GM23338 (cell line): ENCODE data around the gene ENDOV. TPM values are rescaled to one million over a fixed set of nuclear protein-coding genes. Genes with fewer than 3 reads are reported as not detected.
A peak's percentile ranks its signal among the peaks of the same experiment; 100 is the strongest.

Experiments used
- ATAC-seq: fragments of 200-7000 bp; cut with Tn5 transposase; 3 replicates; pipeline ENCODE4 v1.9.1; 2020
- DNase-seq: peaks from one replicate; pipeline ENCODE4 v3.0.0-alpha.2; 2015; ENCODE audit warnings: low spot score
- H2AFZ ChIP-seq: fragments of 200-600 bp; sonication (generic); 2 replicates; pipeline ENCODE4 v1.8.0; 2016; ENCODE audit warnings: antibody characterized with exemption, mild to moderate bottlenecking, moderate library complexity
- H3F3A ChIP-seq: fragments of 200-600 bp; sonication (generic); replicated peaks from 2 replicates; pipeline ENCODE4 v1.8.0; 2017; ENCODE audit warnings: antibody characterized with exemption, mixed run types, low read depth
- H3K27ac ChIP-seq: fragments of 200-600 bp; sonication (generic); 2 replicates; pipeline ENCODE4 v1.6.1; 2016; ENCODE audit warnings: low read depth
- H3K27me3 ChIP-seq: fragments of 200-600 bp; sonication (generic); 2 replicates; pipeline ENCODE4 v1.8.0; 2016; ENCODE audit warnings: mild to moderate bottlenecking, mixed run types, moderate library complexity; ENCODE audit not compliant: insufficient read depth
- H3K36me3 ChIP-seq: fragments of 200-600 bp; sonication (generic); 2 replicates; pipeline ENCODE4 v1.8.0; 2016; ENCODE audit warnings: mild to moderate bottlenecking; ENCODE audit not compliant: insufficient read depth
- H3K4me1 ChIP-seq: fragments of 200-600 bp; sonication (generic); 2 replicates; pipeline ENCODE4 v1.8.0; 2016; ENCODE audit warnings: mild to moderate bottlenecking, moderate library complexity; ENCODE audit not compliant: insufficient read depth
- H3K4me2 ChIP-seq: fragments of 200-600 bp; sonication (generic); 2 replicates; pipeline ENCODE4 v1.7.1; 2017; ENCODE audit warnings: mixed run types
- H3K4me3 ChIP-seq: fragments of 200-600 bp; sonication (generic); 2 replicates; pipeline ENCODE4 v1.6.1; 2016; ENCODE audit warnings: mixed run types
- H3K79me2 ChIP-seq: fragments of 200-600 bp; sonication (generic); replicated peaks from 2 replicates; pipeline ENCODE4 v1.8.0; 2017; ENCODE audit warnings: mild to moderate bottlenecking; ENCODE audit not compliant: insufficient read depth
- H3K9me2 ChIP-seq: fragments of 200-600 bp; sonication (generic); 2 replicates; pipeline ENCODE4 v1.8.0; 2017; ENCODE audit not compliant: insufficient read depth
- H4K20me1 ChIP-seq: fragments of 200-600 bp; sonication (generic); replicated peaks from 2 replicates; pipeline ENCODE4 v1.8.0; 2017; ENCODE audit warnings: mild to moderate bottlenecking; ENCODE audit not compliant: insufficient read depth
- H3K27ac Mint-ChIP-seq: 2 replicates; pipeline ENCODE4 v1.8.0; 2020; ENCODE audit warnings: inconsistent platforms, mild to moderate bottlenecking, moderate library complexity, mixed read lengths
- H3K27me3 Mint-ChIP-seq: 3 replicates; pipeline ENCODE4 v1.8.0; 2022; ENCODE audit warnings: low read depth, mild to moderate bottlenecking, moderate library complexity, mixed read lengths, inconsistent platforms; ENCODE audit not compliant: insufficient read depth, poor library complexity
- H3K36me3 Mint-ChIP-seq: 3 replicates; pipeline ENCODE4 v1.8.0; 2021; ENCODE audit warnings: low read depth, mild to moderate bottlenecking, inconsistent platforms, moderate library complexity, mixed read lengths
- H3K4me1 Mint-ChIP-seq: 3 replicates; pipeline ENCODE4 v1.8.0; 2020; ENCODE audit warnings: mild to moderate bottlenecking, inconsistent platforms, mixed read lengths
- H3K4me3 Mint-ChIP-seq: 3 replicates; pipeline ENCODE4 v1.8.0; 2021; ENCODE audit warnings: moderate library complexity, mild to moderate bottlenecking, inconsistent platforms, mixed read lengths
- H3K9me3 Mint-ChIP-seq: 3 replicates; pipeline ENCODE4 v1.8.0; 2020; ENCODE audit warnings: moderate library complexity, mild to moderate bottlenecking, inconsistent platforms, mixed read lengths
- CREB1 ChIP-seq: fragments of 250-450 bp; sonication (Bioruptor Pico); IDR thresholded peaks from 2 replicates; pipeline ENCODE4 v1.5.0; 2020; ENCODE audit warnings: low read depth, mild to moderate bottlenecking, moderate library complexity
- EZH2 ChIP-seq: fragments of 200-600 bp; sonication (generic); IDR thresholded peaks from one replicate; pipeline ENCODE4 v1.8.0; 2017; ENCODE audit warnings: antibody characterized with exemption, mild to moderate bottlenecking, low read depth; ENCODE audit not compliant: unreplicated experiment
- EZH2phosphoT487 ChIP-seq: fragments of 200-600 bp; sonication (generic); IDR thresholded peaks from one replicate; pipeline ENCODE4 v1.8.1; 2018; ENCODE audit warnings: antibody characterized with exemption; ENCODE audit not compliant: unreplicated experiment
- JUNB ChIP-seq: IDR thresholded peaks from one replicate; pipeline ENCODE4 v1.6.1; 2016; ENCODE audit warnings: antibody characterized with exemption; ENCODE audit not compliant: unreplicated experiment
- NANOG ChIP-seq: IDR thresholded peaks from 2 replicates; pipeline ENCODE4 v1.6.1; 2016; ENCODE audit warnings: antibody characterized with exemption, borderline replicate concordance
- POLR2AphosphoS5 ChIP-seq: IDR thresholded peaks from 2 replicates; pipeline ENCODE4 v1.6.1; 2016; ENCODE audit warnings: antibody characterized with exemption, low read depth
- STAT1 ChIP-seq: IDR thresholded peaks from one replicate; pipeline ENCODE4 v1.6.1; 2016; ENCODE audit warnings: antibody characterized with exemption; ENCODE audit not compliant: unreplicated experiment
- ZNF114 ChIP-seq: fragments of 250-450 bp; sonication (Bioruptor Pico); IDR thresholded peaks from 2 replicates; pipeline ENCODE4 v1.5.0; 2020; ENCODE audit warnings: mild to moderate bottlenecking, moderate library complexity
- ZNF331 ChIP-seq: fragments of 250-450 bp; sonication (Bioruptor Pico); IDR thresholded peaks from 2 replicates; pipeline ENCODE4 v1.5.0; 2020; ENCODE audit warnings: low read depth, mild to moderate bottlenecking, moderate library complexity
- polyA plus RNA-seq: library from polyadenylated mRNA; unstranded; fragments of >200 nt; fragmentation: Nextera tagmentation; extraction: Ambion mirVana; gene quantifications from 2 replicates; pipeline ENCODE4 v1.2.1, GENCODE V29; 2016
- total RNA-seq: library from RNA; depleted of rRNA; stranded (reverse); fragments of >200 nt; shearing (Covaris generic); gene quantifications from 2 replicates; pipeline ENCODE4 v1.2.3, GENCODE V29; 2014
- TF ChIP-seq, protein P1 (sequence below), 2 experiments: fragments of 200-600 bp in 1 of 2; sonication (generic) in 1 of 2; conservative IDR thresholded peaks; 2 replicates each; pipeline versions ENCODE4 v1.5.1 to v1.6.1; 2016 to 2017; ENCODE audit warnings: antibody characterized with exemption in 2 of 2, low read depth in 2 of 2, mild to moderate bottlenecking in 2 of 2, moderate library complexity in 1 of 2
- TF ChIP-seq, protein P2 (sequence below): IDR thresholded peaks from one replicate; pipeline ENCODE4 v1.6.1; 2018; ENCODE audit warnings: antibody characterized with exemption; ENCODE audit not compliant: unreplicated experiment
- TF ChIP-seq, protein P3 (sequence below): fragments of 250-450 bp; sonication (Bioruptor Pico); IDR thresholded peaks from 2 replicates; pipeline ENCODE4 v1.5.0; 2020; ENCODE audit warnings: mild to moderate bottlenecking, moderate library complexity
- TF ChIP-seq, protein P4 (sequence below): IDR thresholded peaks from 2 replicates; pipeline ENCODE4 v1.6.1; 2016; ENCODE audit warnings: antibody characterized with exemption

Gene ENDOV
- total and polyA plus RNA-seq, 2 experiments from 2014 or later = 11.5 to 16.1 TPM

DNA sequence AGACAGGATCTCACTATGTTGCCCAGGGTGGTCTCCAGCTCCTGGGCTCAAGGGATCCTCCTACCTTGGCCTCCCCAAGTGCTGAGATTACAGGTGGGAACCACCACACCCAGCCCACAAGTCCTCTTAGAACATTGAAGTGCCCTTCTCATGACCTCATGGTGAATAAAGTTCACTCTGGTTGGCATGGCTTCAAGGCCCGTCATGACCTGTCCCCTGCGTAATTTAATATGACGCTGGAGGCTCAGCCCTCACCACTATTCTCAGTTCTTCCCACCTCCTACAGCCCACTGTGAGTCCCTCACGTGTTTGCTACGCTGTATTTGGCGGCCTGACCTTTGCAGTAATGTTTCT lies 1.9 kb downstream of the ENDOV start:
- Histone ChIP-seq H2AFZ (no peak overlapping the region), H3K4me2 (no peak overlapping the region), H3K27me3 (peaks cover 13% of the 10 kb centered on the region), H3K9me2 (no peaks in the 10 kb centered on the region), H3K4me3 (no peak overlapping the region), H3K27ac (no peak overlapping the region), H3K79me2 (0 out of 2 replicates have a peak, but pooled peaks cover 2% of the 10 kb centered on the region), H4K20me1 (peaks cover 4% of the 10 kb centered on the region; the same call in 1 of the 2 replicates), H3K36me3 (no peaks in the 10 kb centered on the region), H3F3A (0 out of 2 replicates have a peak, but pooled peaks cover 3% of the 10 kb centered on the region), H3K4me1 (peaks cover 3% of the 10 kb centered on the region; the same call in 1 of the 2 replicates)
- H3K27ac Mint-ChIP-seq = no peak overlapping the region
- peak overlapping the region; percentile 91; the same call in 2 of the 3 replicates for H3K4me3 Mint-ChIP-seq
- DNase-seq = no peak
- no peak for ATAC-seq
- no peaks in the 10 kb centered on the region; the same call in 2 of the 3 replicates for H3K9me3 Mint-ChIP-seq
- H3K4me1 Mint-ChIP-seq = peaks cover 10% of the 10 kb centered on the region
- H3K27me3 Mint-ChIP-seq = peaks cover 24% of the 10 kb centered on the region
- H3K36me3 Mint-ChIP-seq = peaks cover 4% of the 10 kb centered on the region; the same call in 2 of the 3 replicates
- TF ChIP-seq, protein P1, sequence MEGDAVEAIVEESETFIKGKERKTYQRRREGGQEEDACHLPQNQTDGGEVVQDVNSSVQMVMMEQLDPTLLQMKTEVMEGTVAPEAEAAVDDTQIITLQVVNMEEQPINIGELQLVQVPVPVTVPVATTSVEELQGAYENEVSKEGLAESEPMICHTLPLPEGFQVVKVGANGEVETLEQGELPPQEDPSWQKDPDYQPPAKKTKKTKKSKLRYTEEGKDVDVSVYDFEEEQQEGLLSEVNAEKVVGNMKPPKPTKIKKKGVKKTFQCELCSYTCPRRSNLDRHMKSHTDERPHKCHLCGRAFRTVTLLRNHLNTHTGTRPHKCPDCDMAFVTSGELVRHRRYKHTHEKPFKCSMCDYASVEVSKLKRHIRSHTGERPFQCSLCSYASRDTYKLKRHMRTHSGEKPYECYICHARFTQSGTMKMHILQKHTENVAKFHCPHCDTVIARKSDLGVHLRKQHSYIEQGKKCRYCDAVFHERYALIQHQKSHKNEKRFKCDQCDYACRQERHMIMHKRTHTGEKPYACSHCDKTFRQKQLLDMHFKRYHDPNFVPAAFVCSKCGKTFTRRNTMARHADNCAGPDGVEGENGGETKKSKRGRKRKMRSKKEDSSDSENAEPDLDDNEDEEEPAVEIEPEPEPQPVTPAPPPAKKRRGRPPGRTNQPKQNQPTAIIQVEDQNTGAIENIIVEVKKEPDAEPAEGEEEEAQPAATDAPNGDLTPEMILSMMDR (conservative IDR thresholded peaks at IDR 0.05; ENCODE audit: low read depth in 2 of 2) = no peak
- TF ChIP-seq ZNF114 (CRISPR knock-in tag) (no peak), JUNB (no peak), STAT1 (no peak), POLR2AphosphoS5 (no peak), CREB1 (CRISPR knock-in tag) (no peak), EZH2phosphoT487 (no peak), ZNF331 (CRISPR knock-in tag) (no peak), NANOG (no peak), EZH2 (no peak)
- TF ChIP-seq, protein P2, sequence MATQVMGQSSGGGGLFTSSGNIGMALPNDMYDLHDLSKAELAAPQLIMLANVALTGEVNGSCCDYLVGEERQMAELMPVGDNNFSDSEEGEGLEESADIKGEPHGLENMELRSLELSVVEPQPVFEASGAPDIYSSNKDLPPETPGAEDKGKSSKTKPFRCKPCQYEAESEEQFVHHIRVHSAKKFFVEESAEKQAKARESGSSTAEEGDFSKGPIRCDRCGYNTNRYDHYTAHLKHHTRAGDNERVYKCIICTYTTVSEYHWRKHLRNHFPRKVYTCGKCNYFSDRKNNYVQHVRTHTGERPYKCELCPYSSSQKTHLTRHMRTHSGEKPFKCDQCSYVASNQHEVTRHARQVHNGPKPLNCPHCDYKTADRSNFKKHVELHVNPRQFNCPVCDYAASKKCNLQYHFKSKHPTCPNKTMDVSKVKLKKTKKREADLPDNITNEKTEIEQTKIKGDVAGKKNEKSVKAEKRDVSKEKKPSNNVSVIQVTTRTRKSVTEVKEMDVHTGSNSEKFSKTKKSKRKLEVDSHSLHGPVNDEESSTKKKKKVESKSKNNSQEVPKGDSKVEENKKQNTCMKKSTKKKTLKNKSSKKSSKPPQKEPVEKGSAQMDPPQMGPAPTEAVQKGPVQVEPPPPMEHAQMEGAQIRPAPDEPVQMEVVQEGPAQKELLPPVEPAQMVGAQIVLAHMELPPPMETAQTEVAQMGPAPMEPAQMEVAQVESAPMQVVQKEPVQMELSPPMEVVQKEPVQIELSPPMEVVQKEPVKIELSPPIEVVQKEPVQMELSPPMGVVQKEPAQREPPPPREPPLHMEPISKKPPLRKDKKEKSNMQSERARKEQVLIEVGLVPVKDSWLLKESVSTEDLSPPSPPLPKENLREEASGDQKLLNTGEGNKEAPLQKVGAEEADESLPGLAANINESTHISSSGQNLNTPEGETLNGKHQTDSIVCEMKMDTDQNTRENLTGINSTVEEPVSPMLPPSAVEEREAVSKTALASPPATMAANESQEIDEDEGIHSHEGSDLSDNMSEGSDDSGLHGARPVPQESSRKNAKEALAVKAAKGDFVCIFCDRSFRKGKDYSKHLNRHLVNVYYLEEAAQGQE = no peak
- TF ChIP-seq, protein P3, sequence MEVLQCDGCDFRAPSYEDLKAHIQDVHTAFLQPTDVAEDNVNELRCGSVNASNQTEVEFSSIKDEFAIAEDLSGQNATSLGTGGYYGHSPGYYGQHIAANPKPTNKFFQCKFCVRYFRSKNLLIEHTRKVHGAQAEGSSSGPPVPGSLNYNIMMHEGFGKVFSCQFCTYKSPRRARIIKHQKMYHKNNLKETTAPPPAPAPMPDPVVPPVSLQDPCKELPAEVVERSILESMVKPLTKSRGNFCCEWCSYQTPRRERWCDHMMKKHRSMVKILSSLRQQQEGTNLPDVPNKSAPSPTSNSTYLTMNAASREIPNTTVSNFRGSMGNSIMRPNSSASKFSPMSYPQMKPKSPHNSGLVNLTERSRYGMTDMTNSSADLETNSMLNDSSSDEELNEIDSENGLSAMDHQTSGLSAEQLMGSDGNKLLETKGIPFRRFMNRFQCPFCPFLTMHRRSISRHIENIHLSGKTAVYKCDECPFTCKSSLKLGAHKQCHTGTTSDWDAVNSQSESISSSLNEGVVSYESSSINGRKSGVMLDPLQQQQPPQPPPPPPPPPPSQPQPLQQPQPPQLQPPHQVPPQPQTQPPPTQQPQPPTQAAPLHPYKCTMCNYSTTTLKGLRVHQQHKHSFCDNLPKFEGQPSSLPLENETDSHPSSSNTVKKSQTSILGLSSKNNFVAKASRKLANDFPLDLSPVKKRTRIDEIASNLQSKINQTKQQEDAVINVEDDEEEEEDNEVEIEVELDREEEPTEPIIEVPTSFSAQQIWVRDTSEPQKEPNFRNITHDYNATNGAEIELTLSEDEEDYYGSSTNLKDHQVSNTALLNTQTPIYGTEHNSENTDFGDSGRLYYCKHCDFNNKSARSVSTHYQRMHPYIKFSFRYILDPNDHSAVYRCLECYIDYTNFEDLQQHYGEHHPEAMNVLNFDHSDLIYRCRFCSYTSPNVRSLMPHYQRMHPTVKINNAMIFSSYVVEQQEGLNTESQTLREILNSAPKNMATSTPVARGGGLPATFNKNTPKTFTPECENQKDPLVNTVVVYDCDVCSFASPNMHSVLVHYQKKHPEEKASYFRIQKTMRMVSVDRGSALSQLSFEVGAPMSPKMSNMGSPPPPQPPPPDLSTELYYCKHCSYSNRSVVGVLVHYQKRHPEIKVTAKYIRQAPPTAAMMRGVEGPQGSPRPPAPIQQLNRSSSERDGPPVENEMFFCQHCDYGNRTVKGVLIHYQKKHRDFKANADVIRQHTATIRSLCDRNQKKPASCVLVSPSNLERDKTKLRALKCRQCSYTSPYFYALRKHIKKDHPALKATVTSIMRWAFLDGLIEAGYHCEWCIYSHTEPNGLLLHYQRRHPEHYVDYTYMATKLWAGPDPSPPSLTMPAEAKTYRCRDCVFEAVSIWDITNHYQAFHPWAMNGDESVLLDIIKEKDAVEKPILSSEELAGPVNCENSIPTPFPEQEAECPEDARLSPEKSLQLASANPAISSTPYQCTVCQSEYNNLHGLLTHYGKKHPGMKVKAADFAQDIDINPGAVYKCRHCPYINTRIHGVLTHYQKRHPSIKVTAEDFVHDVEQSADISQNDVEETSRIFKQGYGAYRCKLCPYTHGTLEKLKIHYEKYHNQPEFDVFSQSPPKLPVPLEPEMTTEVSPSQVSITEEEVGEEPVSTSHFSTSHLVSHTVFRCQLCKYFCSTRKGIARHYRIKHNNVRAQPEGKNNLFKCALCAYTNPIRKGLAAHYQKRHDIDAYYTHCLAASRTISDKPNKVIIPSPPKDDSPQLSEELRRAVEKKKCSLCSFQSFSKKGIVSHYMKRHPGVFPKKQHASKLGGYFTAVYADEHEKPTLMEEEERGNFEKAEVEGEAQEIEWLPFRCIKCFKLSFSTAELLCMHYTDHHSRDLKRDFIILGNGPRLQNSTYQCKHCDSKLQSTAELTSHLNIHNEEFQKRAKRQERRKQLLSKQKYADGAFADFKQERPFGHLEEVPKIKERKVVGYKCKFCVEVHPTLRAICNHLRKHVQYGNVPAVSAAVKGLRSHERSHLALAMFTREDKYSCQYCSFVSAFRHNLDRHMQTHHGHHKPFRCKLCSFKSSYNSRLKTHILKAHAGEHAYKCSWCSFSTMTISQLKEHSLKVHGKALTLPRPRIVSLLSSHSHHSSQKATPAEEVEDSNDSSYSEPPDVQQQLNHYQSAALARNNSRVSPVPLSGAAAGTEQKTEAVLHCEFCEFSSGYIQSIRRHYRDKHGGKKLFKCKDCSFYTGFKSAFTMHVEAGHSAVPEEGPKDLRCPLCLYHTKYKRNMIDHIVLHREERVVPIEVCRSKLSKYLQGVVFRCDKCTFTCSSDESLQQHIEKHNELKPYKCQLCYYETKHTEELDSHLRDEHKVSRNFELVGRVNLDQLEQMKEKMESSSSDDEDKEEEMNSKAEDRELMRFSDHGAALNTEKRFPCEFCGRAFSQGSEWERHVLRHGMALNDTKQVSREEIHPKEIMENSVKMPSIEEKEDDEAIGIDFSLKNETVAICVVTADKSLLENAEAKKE (CRISPR knock-in tag) = no peak
- TF ChIP-seq, protein P4, sequence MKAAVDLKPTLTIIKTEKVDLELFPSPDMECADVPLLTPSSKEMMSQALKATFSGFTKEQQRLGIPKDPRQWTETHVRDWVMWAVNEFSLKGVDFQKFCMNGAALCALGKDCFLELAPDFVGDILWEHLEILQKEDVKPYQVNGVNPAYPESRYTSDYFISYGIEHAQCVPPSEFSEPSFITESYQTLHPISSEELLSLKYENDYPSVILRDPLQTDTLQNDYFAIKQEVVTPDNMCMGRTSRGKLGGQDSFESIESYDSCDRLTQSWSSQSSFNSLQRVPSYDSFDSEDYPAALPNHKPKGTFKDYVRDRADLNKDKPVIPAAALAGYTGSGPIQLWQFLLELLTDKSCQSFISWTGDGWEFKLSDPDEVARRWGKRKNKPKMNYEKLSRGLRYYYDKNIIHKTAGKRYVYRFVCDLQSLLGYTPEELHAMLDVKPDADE = no peak
